Stimulated activated CD8-positive, alpha-beta memory T cell treated with anti-CD3 and anti-CD28 coated beads, Interleukin-15, amount 100 ng/mL, for 48 hours (primary cell): ENCODE measurements around the gene KCNF1.

Experiments
- DNase-seq, 2 donors: peaks; one replicate each; pipeline ENCODE4 v3.0.0-alpha.2; 2020; ENCODE audit warnings: low read depth in 2 of 2

KCNF1 gene

GRCh38 chr2:10911291-10912075 lies at the start of gene KCNF1:
TSS of gene KCNF1 (plus strand) at chr2:10911934. CDS start at chr2:10912427, 493 bp downstream.
- no peak for DNase-seq

- no peak for DNase-seq
Measured at GRCh38 chr2:10862330-10862729, 49.4 kb upstream of the KCNF1 start.

DNA sequence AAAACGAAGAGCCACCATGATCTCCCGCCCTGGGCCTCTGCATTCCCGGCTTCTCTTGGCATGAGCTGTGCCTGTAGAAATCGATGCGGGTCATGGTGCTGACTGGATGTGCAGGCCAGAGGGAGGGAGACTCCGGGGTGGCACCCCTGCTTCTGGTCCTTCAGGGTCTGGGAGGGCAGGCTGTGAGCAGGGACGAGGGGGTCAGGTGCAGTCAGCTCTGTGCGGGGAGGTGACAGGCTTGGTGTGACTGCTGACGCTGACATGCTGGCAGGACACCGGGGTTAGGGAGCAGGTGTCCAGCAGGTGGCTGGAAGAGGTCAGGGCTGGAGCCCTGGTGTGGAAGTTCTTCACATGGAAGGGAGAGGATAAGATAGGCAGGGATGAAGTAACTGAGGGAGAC lies 48.7 kb upstream of the KCNF1 start:
- no peak for DNase-seq

GRCh38 chr2:10863837-10864236 lies 47.9 kb upstream of the KCNF1 start:
- no peak for DNase-seq

GRCh38 chr2:10864251-10864650 lies 47.5 kb upstream of the KCNF1 start:
- no peak for DNase-seq

DNA sequence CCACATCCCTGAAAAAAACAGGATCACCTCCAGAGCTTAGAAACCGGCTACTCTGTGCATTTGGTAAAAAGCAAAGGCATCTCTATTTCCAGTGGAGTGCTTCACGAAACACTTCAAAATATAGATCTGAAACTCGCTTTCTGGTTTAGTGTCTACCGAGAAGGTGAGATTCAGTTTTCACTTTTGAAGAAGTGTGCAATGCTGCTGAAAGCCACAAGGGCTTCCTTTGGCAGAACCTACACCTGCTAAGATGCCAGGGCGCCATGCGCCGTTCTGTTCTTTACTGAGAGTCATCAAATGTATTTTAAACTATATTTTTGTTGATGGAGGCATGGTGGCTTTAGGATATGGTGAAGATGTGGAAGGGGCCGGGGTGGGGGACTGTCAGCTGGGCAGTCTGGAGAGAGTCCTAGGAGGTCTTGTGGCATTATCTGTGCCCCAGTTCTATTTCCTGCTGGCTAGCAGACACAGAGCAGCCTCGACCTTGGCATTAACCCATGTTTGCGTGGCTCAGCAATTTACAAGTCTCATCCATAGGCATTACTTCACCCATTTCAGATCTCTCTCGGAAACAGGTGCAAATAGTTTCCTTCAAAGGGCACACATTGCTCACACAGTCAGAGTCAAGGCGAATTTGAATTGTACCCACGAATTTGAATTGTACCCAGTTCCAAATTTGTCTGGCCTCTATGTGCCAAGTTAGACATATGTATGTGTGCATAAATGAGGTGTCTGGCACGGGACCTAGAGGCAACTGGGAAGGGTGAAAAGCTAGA lies 46.7 kb upstream of the KCNF1 start:
- DNase-seq, result no peak

DNA sequence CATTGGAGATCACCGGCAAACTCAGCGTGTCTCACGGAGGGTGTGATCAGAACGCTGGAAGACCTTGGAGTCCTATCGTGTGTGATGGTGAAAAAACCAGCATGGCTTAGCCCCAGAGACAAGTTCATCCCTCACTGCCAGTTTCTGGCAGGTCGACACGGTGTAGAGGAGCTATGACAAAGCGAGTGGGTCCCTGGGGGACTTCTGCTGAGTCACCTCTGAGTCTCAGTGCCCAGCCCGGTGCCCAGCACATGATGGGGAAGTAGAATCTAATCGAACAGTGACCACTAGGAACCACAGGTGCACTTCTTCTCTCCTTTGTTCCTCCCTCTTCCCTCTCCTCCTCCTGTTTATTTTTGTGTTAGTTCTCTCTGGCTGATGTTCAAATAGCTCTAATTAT lies 45.9 kb upstream of the KCNF1 start:
- DNase-seq, result no peak

- no peak for DNase-seq
Measured at GRCh38 chr2:10867692-10868420, 43.9 kb upstream of the KCNF1 start.

GRCh38 chr2:10868465-10869314 lies 43.0 kb upstream of the KCNF1 start:
- no peak for DNase-seq

DNA sequence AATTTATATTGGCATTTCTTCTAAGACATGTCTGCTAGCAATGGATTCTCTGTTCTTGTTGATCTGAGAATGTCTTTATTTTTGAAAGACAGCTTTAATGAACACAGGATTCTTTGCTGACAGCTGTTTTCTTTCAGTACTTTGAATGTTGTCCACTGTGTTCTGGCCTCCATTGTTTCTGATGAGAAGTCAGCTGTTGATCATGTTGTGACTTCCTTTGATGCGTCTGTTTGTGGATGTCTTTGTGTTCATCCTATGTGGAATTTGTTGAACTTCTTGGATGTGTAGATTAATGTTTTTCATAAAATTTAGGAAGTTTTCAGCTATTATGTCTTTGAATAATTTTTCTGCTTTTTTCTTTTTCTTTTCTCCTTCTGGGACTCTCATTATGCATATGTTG lies 39.8 kb upstream of the KCNF1 start:
- DNase-seq, result no peak

DNA sequence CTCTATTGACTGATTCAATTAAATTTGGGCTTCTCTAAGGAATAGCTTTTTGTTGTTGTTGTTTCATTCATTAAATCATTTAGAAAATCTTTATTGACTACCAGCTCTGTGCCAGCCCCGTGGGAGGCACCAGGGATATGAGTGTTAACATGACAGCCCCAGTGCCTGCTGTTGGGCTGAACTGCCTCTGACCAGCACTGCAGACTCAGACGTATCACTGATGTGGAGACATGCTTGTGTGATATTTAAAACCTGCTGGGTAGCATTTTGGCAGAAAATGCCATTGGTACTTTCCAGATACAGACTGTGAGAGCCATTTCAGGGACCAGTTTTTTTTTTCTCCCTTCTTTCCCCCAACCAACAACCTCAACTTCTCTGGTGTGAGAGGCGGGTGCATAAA lies 38.6 kb upstream of the KCNF1 start:
- DNase-seq, result no peak

DNA sequence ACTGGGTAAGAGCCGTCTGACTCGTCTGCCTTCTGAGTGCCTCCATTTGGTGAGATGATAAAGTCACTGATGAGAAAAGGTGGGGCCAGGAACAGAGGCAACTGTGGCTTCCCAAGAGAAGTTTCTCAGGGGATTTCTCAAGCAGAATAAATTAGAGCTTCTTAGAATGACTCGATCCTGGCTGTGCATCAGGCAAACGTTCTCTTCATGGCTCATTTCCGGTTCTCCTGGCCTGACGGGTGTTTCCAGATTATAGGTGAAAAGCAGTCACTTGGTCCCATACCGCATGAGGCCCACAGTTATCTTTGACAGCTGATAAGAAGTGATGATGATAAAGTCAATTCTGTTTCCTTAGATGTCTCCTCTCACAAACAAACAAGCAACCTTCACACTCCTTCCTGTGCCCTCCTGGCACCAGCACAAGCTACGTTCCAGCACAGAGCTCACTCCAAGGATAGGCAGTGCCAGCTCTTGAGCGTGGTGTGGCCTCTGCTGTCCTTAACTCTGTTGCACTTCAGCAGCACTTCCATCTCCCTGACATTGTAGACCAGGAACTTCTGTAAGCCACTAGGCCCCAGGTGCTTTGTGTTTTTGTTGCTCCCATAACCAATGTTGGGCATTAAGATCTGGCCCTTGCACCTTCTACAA lies 37.8 kb upstream of the KCNF1 start:
- DNase-seq, result no peak

DNA sequence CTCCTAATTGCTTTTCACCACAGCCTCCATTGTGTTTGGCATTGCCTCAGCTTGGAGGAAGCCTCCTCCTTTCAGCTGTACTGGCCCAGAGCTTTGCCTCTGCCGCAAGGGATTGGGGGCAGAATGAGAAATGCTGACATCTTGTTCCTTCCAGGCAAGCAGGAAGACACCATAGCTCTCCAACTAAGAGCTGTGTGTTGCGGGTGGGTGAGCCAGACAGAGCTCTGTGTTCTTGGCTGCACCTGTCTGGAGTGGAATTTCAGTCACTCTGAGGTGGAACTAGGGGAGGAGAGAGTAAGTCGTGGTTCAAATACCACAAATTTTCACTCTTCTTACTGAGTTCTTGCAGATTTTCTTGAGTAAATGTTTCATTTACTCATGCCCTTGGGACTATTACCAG lies 36.6 kb upstream of the KCNF1 start:
- DNase-seq, result no peak

DNA sequence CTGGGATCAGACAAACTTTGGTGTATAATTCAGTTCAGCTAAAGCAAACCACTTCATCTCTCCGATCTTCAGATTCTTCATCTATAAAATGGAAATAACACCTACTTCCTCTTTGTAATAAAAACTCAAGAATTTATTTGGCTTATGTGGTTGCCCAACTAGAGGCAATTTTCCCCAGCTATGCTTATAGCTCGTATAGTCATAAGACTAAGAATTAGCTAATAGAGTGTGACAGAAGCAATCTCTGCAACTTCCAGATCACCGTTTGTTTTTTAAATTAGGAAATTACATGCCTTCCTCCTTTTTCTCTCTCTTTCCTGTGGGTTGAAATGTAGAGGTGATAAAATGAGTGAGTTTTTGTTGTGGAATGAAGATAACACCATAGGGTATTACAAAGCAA lies 35.3 kb upstream of the KCNF1 start:
- no peak for DNase-seq

DNA sequence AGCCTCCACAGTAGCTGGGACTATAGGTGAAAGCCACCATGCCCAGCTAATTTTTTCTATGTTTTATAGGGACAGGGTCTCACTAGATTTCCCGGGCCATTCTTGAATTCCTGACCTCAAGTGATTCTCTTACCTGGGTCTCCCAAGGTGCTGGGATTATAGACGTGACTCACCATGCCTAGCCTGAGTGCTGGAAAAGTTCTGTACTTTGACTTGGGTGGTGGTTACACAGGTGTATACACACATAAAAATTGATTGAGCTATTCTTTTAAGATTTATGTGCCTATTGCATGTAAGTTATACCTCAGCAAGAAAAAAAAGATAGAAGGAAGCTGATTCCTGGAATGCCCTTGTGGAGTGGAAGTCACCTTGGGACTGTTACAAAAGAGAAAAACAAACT lies 34.8 kb upstream of the KCNF1 start:
- DNase-seq, result no peak

- DNase-seq, result no peak
Measured at GRCh38 chr2:10877651-10878111, 34.1 kb upstream of the KCNF1 start.

GRCh38 chr2:10878268-10878915 lies 33.3 kb upstream of the KCNF1 start:
- DNase-seq, result no peak

DNA sequence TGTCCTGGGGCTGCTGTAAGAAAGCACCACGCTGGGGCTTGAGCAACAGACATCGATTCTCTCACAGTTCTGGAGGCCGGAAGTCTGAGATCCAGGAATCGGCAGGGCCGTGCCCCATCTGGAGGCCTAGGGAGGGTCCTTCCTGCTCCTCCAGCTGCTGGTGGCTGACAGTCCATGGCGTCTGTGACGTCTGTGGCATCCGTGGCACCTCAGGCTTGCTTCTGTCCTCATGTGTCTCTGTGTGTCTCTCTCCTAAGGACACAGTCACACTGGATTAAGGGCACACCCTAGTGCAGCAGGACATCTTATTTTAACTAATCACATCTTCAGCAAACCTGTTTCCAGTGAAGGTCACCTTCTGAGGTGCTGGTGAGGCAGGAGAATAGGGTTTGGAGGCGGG lies 32.6 kb upstream of the KCNF1 start:
- DNase-seq, result no peak

- no peak for DNase-seq
Measured at GRCh38 chr2:10879624-10880585, 31.8 kb upstream of the KCNF1 start.
